GM12874 (cell line): Measurements from ENCODE around the gene NRIP1.

Source experiments
- TF ChIP-seq, protein P1 (sequence below): IDR thresholded peaks from 2 replicates; pipeline ENCODE4 v1.5.1; 2011; ENCODE audit warnings: low read depth, mild to moderate bottlenecking, control low read depth, low read length, moderate library complexity; ENCODE audit not compliant: insufficient read depth

Gene NRIP1

DNA sequence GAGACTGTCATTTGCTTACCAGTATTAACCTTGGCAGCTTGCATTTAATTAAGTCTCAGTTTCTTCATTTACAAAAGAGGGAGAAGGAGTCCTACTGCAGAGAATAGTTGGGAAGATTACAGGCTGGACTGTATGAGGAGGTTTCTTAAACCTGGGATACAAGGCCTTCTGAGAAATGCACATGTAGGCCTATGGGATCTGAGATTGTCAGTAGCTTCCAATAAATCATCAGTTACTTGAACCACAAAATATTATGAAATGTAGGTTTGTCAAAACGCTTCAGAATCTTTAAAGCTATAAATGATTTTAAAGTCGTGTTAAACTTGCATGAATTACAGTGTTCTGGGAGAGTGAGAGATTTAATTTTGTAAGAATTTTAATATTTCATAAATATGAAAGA is 69.6 kb downstream of the NRIP1 start:
- TF ChIP-seq, protein P1, sequence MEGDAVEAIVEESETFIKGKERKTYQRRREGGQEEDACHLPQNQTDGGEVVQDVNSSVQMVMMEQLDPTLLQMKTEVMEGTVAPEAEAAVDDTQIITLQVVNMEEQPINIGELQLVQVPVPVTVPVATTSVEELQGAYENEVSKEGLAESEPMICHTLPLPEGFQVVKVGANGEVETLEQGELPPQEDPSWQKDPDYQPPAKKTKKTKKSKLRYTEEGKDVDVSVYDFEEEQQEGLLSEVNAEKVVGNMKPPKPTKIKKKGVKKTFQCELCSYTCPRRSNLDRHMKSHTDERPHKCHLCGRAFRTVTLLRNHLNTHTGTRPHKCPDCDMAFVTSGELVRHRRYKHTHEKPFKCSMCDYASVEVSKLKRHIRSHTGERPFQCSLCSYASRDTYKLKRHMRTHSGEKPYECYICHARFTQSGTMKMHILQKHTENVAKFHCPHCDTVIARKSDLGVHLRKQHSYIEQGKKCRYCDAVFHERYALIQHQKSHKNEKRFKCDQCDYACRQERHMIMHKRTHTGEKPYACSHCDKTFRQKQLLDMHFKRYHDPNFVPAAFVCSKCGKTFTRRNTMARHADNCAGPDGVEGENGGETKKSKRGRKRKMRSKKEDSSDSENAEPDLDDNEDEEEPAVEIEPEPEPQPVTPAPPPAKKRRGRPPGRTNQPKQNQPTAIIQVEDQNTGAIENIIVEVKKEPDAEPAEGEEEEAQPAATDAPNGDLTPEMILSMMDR = no peak

DNA sequence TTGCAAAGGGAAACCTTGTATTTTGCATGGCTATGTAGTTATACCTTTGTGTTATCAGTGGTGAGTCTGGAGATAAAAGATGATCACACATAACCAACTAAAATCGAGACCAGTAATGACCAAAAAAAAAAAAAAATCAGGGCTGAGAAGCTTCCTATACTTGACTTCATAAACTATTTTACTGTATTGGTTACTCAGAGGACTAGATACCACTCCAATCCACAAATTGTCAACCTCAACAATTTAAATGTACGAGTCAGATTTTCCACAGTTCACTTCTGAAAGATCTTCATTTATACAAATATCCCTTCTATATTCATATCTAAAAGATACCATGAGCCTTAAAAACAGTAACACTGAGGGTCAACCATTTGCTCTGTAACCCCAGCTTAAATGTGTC is 71.7 kb downstream of the NRIP1 start:
- TF ChIP-seq, protein P1 = no peak

DNA sequence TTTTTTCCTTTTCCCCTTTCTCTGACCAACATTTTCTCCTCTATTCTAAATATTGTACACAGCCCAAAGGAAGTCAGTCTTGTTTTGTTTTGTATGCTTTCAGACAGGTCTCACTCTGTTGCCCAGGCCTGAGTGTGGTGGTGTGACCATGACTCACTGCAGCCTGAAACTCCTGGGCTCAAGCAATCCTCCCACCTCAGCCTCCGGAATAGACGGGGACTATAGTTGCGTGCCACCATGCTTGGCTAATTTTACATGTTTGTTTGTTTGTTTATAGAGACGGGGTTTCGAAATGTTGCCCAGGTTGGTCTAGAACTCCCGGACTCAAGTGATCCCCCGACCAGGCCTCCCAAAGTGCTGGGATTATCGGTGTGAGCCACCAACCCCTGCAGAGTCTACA is 72.8 kb downstream of the NRIP1 start:
- TF ChIP-seq, protein P1 = no peak

DNA sequence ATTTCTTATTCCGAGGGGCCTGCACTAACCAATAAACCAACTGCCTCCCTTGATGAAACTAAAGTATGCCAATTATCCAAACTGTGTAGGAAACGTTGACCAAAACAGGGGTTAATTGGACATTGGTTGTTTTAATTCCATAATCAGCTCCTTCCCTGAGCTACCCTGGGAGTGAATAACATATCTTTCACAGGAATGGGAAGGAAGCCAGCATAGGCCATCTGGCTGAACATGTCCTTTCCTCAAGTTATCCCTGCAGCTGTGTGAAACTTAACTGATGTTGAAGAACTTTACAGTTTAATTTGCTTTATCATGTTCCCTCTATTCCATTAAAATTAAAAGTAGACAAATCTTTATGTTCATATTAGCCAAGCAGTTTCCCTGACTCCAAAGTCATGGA is 75.4 kb downstream of the NRIP1 start:
- TF ChIP-seq, protein P1 = no peak

DNA sequence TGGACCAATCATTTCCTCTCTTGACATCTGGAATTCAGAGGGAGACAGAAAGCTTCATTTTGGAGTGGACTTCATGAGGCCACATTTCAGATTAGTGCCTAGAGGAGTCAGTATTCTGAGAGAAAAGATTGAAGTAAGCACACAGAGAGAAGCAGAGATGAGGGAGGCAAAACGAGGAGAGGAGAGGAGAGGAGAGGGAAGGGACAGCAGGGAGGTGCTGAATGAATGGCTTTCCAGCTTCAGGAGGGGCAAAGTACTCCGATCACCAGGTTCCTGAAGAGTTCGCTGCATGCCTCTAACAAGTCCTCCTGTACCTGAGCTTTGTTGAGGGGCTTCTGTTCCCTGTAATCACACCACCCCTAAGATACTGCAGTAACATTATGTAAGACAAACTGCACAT is 76.0 kb downstream of the NRIP1 start:
- TF ChIP-seq, protein P1 = no peak

DNA sequence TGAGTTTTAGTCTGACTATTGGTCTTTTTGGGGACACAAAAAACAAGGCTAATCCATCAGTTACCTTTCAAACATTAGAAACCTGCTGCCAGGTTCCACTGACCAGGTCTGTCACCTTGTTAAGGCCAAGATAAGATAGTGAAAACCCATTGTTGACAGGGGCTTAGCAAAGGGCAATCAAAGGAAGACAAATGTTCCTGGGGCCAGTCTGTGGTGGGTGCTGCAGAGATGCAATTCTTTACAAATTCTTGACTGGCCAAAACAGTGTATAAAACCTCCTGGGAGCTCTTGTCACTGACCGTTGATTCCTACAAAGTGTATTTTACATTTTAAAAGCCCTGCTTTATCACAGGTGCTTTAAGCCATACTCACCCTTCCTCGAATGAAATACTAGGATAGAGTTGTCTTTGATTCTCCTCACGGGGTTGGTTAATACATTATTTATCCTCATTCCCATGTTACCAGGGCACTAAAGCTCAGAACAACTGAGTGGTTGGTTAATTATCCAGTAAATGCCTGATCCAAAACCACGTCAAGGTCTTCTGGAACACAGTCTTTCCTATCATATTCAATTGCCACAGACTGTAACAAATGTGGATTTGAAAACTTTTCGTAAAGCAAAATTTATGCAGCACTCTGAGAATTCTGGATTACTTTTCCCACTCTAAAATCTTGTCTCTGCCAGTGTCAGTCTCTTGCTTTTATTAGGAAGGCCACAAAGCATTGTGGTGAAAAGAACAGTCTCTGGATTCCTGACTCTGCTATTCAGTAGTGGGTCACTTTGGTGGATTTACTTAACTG is 77.2 kb downstream of the NRIP1 start:
- TF ChIP-seq, protein P1 = no peak

DNA sequence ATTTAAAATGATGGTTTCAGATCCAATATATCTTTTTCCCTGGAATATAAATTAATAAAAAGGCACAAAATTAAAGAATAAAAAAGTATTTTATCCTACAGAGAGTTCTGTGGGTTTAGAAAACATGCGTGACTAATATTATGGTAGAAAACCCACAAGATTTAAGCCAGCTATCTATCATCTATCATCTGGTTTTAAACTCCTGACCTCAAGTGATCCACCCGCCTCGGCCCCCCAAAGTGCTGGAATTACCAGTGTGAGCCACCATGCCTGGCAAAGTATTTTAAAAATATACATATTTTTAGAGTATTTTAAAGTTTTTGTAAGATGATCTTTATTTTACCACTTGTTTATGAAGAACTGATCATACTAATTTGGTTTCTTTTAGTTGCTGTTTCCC is 79.5 kb downstream of the NRIP1 start:
- TF ChIP-seq, protein P1 = no peak
